Natural killer cell (primary cell): ENCODE measurements around the gene YTHDF1. TPM values are rescaled to one million over a fixed set of nuclear protein-coding genes. Genes with fewer than 3 reads are reported as not detected.

Experiments used
- ATAC-seq, 3 donors: fragments of 150-1000 bp in 2 of 3; fragments of 200-7000 bp in 1 of 3; cut with Tn5 transposase; 1 replicate in 1 of 3; 2 replicates in 2 of 3; pipeline ENCODE4 v1.10.0; 2021; ENCODE audit warnings: mild to moderate bottlenecking in 2 of 3, moderate library complexity in 2 of 3
- DNase-seq, 2 donors: peaks; one replicate each; pipeline versions ENCODE4 v3.0.0 to v3.0.0-alpha.2; 2013 to 2021; ENCODE audit warnings: mixed read lengths in 1 of 2
- H3K27ac ChIP-seq: one replicate; pipeline ENCODE4 v1.5.1; 2013; ENCODE audit warnings: mild to moderate bottlenecking, low read length
- H3K27me3 ChIP-seq: one replicate; pipeline ENCODE4 v1.6.1; 2013; ENCODE audit warnings: low read length; ENCODE audit not compliant: control insufficient read depth, insufficient read depth
- H3K36me3 ChIP-seq: one replicate; pipeline ENCODE4 v1.6.1; 2013; ENCODE audit warnings: low read length; ENCODE audit not compliant: control insufficient read depth, insufficient read depth
- H3K4me1 ChIP-seq: one replicate; pipeline ENCODE4 v1.6.1; 2013; ENCODE audit warnings: low read length; ENCODE audit not compliant: control insufficient read depth, insufficient read depth
- H3K4me3 ChIP-seq: one replicate; pipeline ENCODE4 v1.5.1; 2013; ENCODE audit warnings: low read length
- H3K9me3 ChIP-seq: one replicate; pipeline ENCODE4 v1.6.1; 2013; ENCODE audit warnings: low read length; ENCODE audit not compliant: control insufficient read depth, insufficient read depth
- H3K27ac Mint-ChIP-seq, 2 donors: one replicate each; pipeline ENCODE4 v1.8.0; 2022; ENCODE audit warnings: mild to moderate bottlenecking in 2 of 2, mixed read lengths in 2 of 2, moderate library complexity in 1 of 2
- H3K27me3 Mint-ChIP-seq, 2 donors: one replicate each; pipeline ENCODE4 v1.8.0; 2022; ENCODE audit warnings: low read depth in 2 of 2, mixed read lengths in 2 of 2
- H3K36me3 Mint-ChIP-seq: one replicate; pipeline ENCODE4 v1.8.0; 2022; ENCODE audit warnings: mixed read lengths
- H3K4me1 Mint-ChIP-seq, 2 donors: one replicate each; pipeline ENCODE4 v1.8.0; 2022; ENCODE audit warnings: mixed read lengths in 2 of 2
- H3K4me3 Mint-ChIP-seq: one replicate; pipeline ENCODE4 v1.8.0; 2022; ENCODE audit warnings: mild to moderate bottlenecking, moderate library complexity, mixed read lengths
- H3K9me3 Mint-ChIP-seq, 2 donors: one replicate each; pipeline ENCODE4 v1.8.0; 2022; ENCODE audit warnings: mixed read lengths in 2 of 2
- CTCF ChIP-seq: fragments of 200-600 bp; IDR thresholded peaks from one replicate; pipeline ENCODE4 v1.8.0; 2022; ENCODE audit warnings: antibody characterized with exemption
- WGBS: methylation state at CpG from one replicate; pipeline ENCODE4 v1.1.7; 2013; ENCODE audit warnings: missing lambda C conversion rate; ENCODE audit not compliant: insufficient coverage; 5-methylcytosine and 5-hydroxymethylcytosine counted together
- intact Hi-C: fragments of 100-400 bp; cut with micrococcal nuclease; formaldehyde crosslinking; loops from one replicate; pipeline ENCODE4 v1.14.2; 2022
- total RNA-seq, 4 donors: library from RNA; stranded (reverse); fragments of 120-200 nt in 1 of 4; gene quantifications; one replicate each; pipeline versions ENCODE4 v1.2.3 to v1.2.4, GENCODE V29; 2013 to 2022

The YTHDF1 gene
- total RNA-seq, 3 donors from 2014 or later (not counting 1 experiment from before 2014, with no cell fraction given): 39.1 to 43.1 (median 41.0) TPM

GRCh38 chr20:63152322-63153253, 63.3 kb downstream of the YTHDF1 start:
- Histone ChIP-seq H3K27ac (no peak overlapping the region), H3K27me3 (peaks cover 2% of the 10 kb centered on the region), H3K36me3 (no peaks in the 10 kb centered on the region), H3K4me1 (no peaks in the 10 kb centered on the region), H3K4me3 (no peak overlapping the region), H3K9me3 (peaks cover 3% of the 10 kb centered on the region)
- Mint-ChIP-seq H3K27ac (no peak overlapping the region), H3K4me3 (no peak overlapping the region), H3K36me3 (no peaks in the 10 kb centered on the region), H3K4me1 (no peaks in the 10 kb centered on the region), H3K27me3 (peaks cover 20 to 23% of the 10 kb centered on the region in 2 donors), H3K9me3 (peaks cover 0 to 4% of the 10 kb centered on the region in 2 donors)
- ATAC-seq (no peak), DNase-seq (no peak)
- WGBS: 80% methylated on average over 28 of the region's 28 CpGs
- TF ChIP-seq CTCF: no peak
- intact Hi-C loops: no loop called here

GRCh38 chr20:63151554-63152321, 64.2 kb downstream of the YTHDF1 start:
- Mint-ChIP-seq H3K36me3 (no peaks in the 10 kb centered on the region), H3K4me1 (no peaks in the 10 kb centered on the region), H3K27me3 (peaks cover 24 to 27% of the 10 kb centered on the region in 2 donors), H3K9me3 (peaks cover 0 to 4% of the 10 kb centered on the region in 2 donors), H3K4me3 (no peak overlapping the region), H3K27ac (no peak overlapping the region)
- no peak for DNase-seq
- no peak for TF ChIP-seq CTCF
- Histone ChIP-seq H3K36me3 (no peaks in the 10 kb centered on the region), H3K4me1 (no peaks in the 10 kb centered on the region), H3K27ac (no peak overlapping the region), H3K27me3 (peaks cover 7% of the 10 kb centered on the region), H3K4me3 (no peak overlapping the region), H3K9me3 (peaks cover 3% of the 10 kb centered on the region)
- WGBS: 64% methylated on average over 40 of the region's 40 CpGs
- intact Hi-C loops: no loop called here
- no peak for ATAC-seq

GRCh38 chr20:63150911-63151531, 64.9 kb downstream of the YTHDF1 start:
- no peak for TF ChIP-seq CTCF
- Mint-ChIP-seq H3K36me3 (no peaks in the 10 kb centered on the region), H3K27me3 (peaks cover 26 to 32% of the 10 kb centered on the region in 2 donors), H3K4me3 (no peak overlapping the region), H3K9me3 (peaks cover 0 to 4% of the 10 kb centered on the region in 2 donors), H3K4me1 (no peaks in the 10 kb centered on the region), H3K27ac (no peak overlapping the region)
- DNase-seq: no peak
- no peak overlapping the region for H3K27ac ChIP-seq
- H3K4me1 ChIP-seq: no peaks in the 10 kb centered on the region
- peaks cover 9% of the 10 kb centered on the region for H3K27me3 ChIP-seq
- no peak overlapping the region for H3K4me3 ChIP-seq
- intact Hi-C loops: no loop called here
- ATAC-seq: no peak
- no peaks in the 10 kb centered on the region for H3K36me3 ChIP-seq
- 86% methylated on average over 22 of the region's 23 CpGs for WGBS
- peaks cover 3% of the 10 kb centered on the region for H3K9me3 ChIP-seq
